ENCODE results near the gene HOMER2.

Gene HOMER2

GRCh38 chr15:82918162-82918561 is 34.4 kb downstream of the HOMER2 start:
- in situ Hi-C loops (cut with HindIII; ENCODE audit: low sequenced_read_pairs): no loop called here
- no peak for TF ChIP-seq CTCF (IDR thresholded peaks at IDR 0.05; ENCODE audit: low read depth, low read length)
- DNase-seq (ENCODE audit: low read depth, low spot score): no peak
- no peak overlapping the region for H3K4me3 ChIP-seq (ENCODE audit: low read depth, low read length)

DNA sequence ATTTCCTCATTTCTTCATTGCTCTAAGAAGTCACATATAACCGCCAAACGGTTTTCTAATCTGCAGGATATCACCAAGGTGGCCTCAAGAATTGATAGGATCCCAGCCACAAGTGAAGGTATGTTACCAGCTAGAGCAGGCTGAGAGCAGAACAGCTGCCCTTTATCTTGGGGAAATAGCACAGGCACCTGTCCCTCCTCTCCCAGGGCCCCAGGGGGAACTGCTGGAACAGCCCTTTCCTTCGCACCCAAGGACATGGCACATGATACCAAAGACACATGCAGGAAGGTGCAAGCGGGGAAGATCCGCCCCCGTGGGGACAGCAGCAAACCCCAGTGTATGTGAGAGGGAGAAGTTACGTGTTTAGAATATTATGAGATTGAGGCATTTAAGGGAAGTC is 35.3 kb downstream of the HOMER2 start:
- no peak for DNase-seq (ENCODE audit: low read depth, low spot score)
- no peak overlapping the region for H3K4me3 ChIP-seq (ENCODE audit: low read depth, low read length)
- in situ Hi-C loops (cut with HindIII; ENCODE audit: low sequenced_read_pairs): no loop called here
- no peak for TF ChIP-seq CTCF (IDR thresholded peaks at IDR 0.05; ENCODE audit: low read depth, low read length)

DNA sequence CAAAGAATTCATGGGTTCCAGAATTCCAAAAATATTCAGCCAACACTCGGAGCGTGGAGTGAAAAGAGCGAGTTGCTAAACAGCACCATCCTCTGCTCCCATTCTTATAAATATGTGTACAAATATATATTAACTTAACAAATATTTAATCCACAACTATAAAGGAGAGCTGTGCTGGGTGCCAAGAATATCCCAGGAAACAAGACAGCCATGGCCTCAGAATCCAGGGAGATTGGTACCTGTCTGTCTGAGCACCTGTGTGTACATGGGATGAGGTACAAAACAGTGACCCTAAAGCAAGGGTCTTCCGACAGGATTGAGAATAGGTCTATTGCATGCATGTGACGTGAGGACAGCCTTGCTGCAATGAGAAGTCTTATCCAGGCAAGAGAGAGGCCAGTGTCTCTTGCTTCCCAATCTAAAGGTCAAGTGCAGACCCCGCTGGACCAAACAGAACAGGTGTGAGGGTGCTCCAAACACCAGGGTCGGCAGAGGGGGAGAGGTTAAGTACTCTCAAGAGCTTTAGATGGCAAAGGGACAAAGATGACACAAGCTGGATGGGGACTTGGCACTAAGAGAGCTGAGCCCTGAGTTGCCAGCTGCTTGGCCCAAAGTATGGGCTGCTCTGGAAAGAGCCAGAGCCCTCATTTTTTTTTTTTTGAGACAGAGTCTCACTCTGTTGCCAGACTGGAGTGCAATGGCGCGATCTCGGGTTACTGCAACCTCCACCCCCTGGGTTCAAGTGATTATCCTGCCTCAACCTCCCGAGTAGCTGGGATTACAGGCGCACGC is 36.2 kb downstream of the HOMER2 start:
- in situ Hi-C loops (cut with HindIII; ENCODE audit: low sequenced_read_pairs): no loop called here
- DNase-seq (ENCODE audit: low read depth, low spot score): no peak
- H3K4me3 ChIP-seq (ENCODE audit: low read depth, low read length): no peak overlapping the region
- no peak for TF ChIP-seq CTCF (IDR thresholded peaks at IDR 0.05; ENCODE audit: low read depth, low read length)

DNA sequence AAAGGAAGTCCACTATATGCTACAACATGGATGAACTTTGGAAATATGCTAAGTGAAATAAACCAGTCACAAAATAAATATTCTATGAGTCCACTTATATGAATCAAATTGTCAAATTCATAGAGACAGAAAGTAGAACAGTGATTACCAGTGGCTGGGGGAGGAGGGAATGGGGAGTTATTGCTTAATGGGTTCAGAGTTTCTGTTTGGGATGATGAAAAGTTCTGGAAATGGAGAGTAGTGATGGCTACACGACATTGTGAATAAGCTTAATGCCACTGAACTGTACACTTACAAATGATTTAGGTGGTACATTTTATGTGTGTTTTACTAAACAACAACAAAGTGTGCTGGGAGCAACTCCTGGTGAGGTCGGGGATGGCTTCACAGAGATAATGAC is 38.1 kb downstream of the HOMER2 start:
- no peak for TF ChIP-seq CTCF (IDR thresholded peaks at IDR 0.05; ENCODE audit: low read depth, low read length)
- in situ Hi-C loops (cut with HindIII; ENCODE audit: low sequenced_read_pairs): no loop called here
- H3K4me3 ChIP-seq (ENCODE audit: low read depth, low read length): no peak overlapping the region
- DNase-seq (ENCODE audit: low read depth, low spot score): no peak

DNA sequence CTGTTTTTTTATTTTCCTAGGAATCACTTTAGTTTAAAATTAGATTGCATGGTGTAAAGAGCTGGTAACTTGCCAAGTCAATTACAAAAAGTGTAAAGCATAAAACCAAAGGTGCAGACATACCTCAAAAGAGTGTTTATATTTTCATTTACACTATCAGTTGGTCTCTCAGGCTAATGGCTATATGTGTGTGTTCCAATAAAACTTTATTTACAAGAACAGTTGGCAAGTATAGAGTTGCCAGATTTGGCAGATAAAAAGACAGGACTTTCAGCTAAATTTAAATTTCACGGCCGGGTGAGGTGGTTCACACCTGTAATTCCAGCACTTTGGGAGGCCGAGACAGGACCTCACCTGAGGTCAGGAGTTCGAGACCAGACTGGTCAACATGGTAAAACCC is 41.1 kb downstream of the HOMER2 start:
- in situ Hi-C loops (cut with HindIII; ENCODE audit: low sequenced_read_pairs): no loop called here
- H3K4me3 ChIP-seq (ENCODE audit: low read depth, low read length): no peak overlapping the region
- no peak for DNase-seq (ENCODE audit: low read depth, low spot score)
- no peak for TF ChIP-seq CTCF (IDR thresholded peaks at IDR 0.05; ENCODE audit: low read depth, low read length)

DNA sequence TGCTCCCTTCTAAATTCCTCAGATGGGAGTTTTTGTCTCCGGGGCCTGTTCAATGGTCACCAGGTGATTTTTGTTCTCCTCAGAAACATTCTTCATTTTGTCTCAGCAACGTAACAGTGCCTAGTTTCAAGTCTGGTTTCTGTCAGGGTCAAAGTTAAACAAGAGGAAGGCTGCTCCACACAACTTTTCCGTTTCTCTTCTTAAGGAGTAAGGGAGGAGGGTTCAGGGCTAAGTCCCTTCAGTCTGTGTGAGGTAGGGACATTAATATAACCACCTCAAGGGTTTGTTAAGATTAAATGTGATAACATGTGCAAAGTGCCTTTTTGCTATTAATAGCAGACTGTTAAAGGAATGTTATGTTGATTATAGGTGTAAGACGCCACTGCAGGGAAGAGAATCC is 41.8 kb downstream of the HOMER2 start:
- in situ Hi-C loops (cut with HindIII; ENCODE audit: low sequenced_read_pairs): no loop called here
- H3K4me3 ChIP-seq (ENCODE audit: low read depth, low read length): no peak overlapping the region
- no peak for TF ChIP-seq CTCF (IDR thresholded peaks at IDR 0.05; ENCODE audit: low read depth, low read length)
- no peak for DNase-seq (ENCODE audit: low read depth, low spot score)

Measured in astrocyte of the spinal cord (primary cell).